GM21737 (cell line): ENCODE data around the gene SLC16A10.
"Not testable (repeated sequence)": the region's sequence is repeated elsewhere in the genome, so short reads cannot be mapped to it uniquely, and the experiment has no call there.

Source experiments
- ATAC-seq: cut with Tn5 transposase; IDR thresholded peaks from one replicate; pipeline ENCODE4 v1.9.1; 2021; ENCODE audit warnings: mild to moderate bottlenecking, moderate library complexity; ENCODE audit not compliant: unreplicated experiment

The SLC16A10 gene

DNA sequence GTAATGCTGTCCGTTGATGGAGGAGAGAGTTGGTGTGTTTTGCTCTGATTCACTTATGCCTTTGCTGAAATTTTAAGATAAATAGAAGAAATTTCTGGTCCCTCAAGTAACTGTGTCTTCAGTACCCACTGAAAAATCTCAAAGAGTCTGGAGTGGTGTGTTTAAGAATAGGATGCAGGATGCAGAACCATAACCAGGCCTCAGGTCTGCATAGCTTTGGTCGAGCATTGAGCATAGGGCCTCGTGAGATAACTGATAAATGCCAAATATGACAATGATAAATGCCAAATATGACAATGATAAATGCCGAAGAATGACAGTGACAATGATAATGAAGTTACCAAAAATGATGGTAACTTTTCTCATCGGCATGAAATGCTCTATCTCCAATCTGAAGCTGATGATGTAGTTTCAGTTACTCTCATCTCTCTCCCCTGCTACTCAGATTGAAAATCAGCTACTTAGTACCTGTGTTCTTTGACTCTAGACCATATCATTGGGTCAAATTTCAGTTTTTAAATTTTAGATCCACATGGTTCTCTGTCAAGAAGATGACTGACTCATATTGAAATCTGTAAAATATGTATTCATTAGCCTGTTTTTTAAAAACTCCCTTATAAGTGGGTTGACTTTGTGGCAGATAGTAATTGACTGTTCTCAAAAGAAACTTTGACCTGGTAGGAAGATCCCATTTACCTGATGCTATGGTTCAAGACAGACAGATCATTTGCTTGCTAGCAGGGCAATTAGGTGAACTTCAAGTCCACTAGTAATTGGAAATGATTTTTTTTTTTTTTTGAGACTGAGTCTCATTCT is 96.6 kb downstream of the SLC16A10 start:
- ATAC-seq = no peak

- ATAC-seq = no peak
Measured at GRCh38 chr6:111184827-111185532, 97.7 kb downstream of the SLC16A10 start.

DNA sequence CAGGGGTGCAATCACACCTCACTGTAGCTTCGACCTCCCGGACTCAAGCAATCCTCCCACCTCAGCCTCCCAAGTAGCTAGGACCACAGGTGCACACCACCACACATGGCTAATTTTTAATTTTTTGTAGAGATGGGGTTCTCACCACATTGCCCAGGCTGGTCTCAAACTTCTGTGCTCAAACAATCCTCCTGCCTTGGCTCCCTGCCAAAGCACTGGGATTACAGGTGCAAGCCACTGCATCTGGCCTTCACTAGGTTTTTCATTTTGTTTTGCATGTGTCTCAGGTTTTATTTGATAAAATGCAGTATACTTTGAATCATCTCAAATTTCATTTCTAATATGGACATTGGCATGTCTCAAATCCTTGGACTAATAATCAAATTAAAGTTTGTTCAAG is 98.7 kb downstream of the SLC16A10 start:
- ATAC-seq = no peak

DNA sequence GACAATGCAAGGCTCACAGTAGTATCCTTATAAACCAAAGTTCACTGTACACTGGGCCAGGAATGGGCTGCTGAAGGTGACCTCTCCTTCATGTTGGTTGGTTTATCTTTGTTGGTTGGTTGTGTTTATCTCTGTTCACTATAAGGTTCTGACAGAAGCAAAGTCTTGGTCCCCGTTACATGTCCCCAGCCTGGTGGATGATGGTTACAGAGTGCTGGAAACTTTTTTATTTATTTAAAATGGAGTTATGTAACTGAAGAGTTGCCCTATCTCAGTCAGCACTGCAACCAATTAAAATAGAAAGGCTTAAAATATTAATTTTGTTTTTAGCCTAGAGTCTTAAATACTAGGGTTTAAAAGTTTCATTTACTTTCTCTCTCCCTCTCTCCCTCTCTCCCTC is 100.6 kb downstream of the SLC16A10 start:
- no peak for ATAC-seq

DNA sequence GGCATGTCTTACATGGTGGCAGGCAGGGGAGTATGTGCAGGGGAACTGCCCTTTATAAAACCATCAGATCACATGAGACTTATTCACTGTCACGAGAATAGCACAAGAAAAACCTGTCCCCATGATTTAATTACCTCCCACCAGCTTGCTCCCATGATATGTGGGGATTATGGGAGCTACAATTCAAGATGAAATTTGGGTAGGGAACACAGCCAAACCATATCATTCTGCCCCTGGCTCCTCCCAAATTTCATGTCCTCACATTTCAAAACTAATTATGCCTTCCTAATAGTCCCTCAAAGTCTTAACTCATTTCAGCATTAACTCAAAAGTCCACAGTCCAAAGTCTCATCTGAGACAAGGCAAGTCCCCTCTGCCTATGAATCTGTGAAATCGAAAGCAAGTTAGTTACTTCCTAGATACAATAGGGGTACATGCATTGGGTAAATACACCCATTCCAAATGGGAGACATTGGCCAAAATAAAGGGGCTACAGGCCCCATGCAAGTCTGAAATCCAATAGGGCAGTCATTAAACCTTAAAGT is 102.4 kb downstream of the SLC16A10 start:
- ATAC-seq = not testable (repeated sequence)

DNA sequence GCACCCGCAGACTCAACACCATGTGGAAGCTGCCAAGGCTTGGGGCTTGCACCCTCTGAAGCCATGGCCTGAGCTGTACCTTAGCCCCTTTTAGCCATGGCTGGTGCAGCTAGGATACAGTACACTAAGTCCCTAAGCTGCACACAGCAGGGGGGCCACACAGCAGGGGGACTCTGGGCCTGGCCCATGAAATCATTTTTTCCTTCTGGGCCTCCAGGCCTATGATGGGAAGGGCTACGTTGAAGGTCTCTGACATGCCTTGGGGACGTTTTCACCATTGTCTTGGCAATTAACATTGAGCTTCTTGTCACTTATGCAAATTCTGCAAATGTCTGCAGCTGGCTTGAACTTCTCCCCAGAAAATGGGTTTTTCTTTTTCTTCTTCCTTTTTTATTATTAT is 103.3 kb downstream of the SLC16A10 start:
- ATAC-seq = no peak

DNA sequence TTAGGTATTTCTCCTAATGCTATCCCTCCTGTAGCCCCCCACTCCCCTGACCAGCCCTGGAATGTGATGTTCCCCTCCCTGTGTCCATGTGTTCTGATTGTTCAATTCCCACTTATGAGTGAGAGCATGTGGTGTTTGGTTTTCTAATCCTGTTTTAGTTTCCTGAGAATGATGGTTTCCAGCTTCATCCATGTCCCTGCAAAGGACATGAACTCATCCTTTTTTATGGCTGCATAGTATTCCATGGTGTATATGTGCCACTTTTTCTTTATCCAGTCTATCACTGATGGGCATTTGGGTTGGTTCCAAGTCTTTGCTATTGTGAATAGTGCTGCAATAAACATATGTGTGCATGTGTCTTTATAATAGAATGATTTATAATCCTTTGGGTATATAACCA is 103.8 kb downstream of the SLC16A10 start:
- ATAC-seq = not testable (repeated sequence)

DNA sequence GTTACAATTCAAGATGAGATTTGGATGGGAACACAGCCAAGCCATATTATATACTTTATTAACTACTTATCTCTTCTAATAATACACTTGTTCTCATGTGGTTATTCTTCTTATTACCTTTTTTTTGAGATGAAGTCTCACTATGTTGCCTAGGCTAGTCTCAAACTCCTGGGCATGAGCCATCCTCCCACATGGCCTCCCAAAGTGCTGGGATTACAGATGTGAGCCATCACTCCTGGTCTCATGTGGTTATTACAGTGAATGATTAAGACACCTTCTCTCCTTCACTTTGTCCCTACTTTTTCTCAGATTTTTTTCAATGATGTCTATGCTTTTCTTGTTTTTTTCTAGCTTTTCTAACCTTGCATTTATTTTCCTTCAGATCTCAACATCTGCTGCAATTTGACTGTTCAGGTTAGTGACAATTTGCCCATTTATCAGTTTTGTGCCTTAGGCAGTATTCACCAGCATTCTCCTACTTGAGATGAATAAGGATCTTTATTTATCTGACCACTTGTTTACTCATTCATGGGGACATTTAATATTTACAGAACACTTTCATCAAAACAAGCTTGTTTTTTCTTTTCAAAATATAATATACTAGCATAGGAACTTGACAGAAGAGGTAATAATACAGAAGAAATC is 105.7 kb downstream of the SLC16A10 start:
- ATAC-seq = no peak

- ATAC-seq = no peak
Measured at GRCh38 chr6:111195656-111196055, 108.4 kb downstream of the SLC16A10 start.

GRCh38 chr6:111198841-111199240 is 111.5 kb downstream of the SLC16A10 start:
- ATAC-seq = no peak

- ATAC-seq = no peak
Measured at GRCh38 chr6:111199935-111200334, 112.6 kb downstream of the SLC16A10 start.

- ATAC-seq = no peak
Measured at GRCh38 chr6:111200350-111201243, 113.3 kb downstream of the SLC16A10 start.

- no peak for ATAC-seq
Measured at GRCh38 chr6:111201244-111201554, 113.9 kb downstream of the SLC16A10 start.

DNA sequence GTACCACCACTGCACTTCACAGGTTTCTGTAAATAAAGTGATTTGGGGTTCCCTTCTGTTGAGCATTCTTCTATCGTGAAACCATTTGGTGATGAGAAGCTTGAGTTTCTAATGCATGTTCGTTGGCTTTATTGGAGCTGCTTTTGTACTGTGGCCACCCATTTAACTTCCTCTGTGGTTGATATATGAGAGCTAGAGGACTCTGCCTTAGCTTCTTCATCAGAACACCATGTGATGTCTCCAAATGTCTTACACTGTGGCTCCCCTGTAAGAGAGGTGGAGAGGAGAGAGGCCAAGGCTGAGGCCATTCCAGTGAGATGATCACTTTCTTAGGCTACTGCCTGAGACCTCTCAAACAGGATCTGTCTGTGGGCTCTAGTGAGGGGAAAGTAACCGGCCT is 114.5 kb downstream of the SLC16A10 start:
- no peak for ATAC-seq

DNA sequence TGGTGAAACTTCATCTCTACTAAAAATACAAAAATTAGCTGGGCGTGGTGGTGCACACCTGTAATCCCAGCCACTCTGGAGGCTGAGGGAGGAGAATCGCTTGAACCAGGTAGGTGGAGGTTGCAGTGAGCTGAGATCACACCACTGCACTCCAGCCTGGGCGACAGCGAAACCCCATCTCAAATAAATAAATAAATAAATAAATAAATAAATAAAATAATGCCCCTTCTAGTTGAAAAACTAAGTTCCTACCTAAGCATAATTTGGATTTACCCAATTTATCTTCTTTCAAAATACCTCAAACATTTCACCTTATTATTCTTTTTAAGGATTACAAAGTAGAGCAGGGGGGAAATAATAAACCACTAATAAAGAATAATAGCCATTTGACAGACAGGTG is 116.2 kb downstream of the SLC16A10 start:
- ATAC-seq = not testable (repeated sequence)

- no peak for ATAC-seq
Measured at GRCh38 chr6:111204305-111204704, 117.0 kb downstream of the SLC16A10 start.

DNA sequence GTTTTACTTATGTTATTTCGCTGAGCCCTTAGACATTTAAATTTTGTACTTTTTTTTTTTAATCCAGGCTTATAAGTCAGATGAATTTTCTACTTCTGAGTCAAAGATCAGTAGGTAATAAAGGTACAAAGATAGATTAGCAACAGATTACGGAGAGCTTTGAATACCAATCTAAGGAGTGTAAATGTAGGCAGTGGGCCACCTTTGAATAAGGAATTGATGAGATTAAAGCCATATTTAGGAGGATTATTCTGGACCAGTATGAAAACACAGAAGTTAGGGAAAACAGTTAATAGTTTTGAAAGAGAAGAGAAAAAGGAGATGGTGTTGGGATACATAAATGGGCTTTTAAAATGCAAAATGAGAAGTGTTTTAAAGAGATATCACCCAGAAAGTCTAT is 117.6 kb downstream of the SLC16A10 start:
- ATAC-seq = no peak

- ATAC-seq = no peak
Measured at GRCh38 chr6:111205502-111205901, 118.2 kb downstream of the SLC16A10 start.

DNA sequence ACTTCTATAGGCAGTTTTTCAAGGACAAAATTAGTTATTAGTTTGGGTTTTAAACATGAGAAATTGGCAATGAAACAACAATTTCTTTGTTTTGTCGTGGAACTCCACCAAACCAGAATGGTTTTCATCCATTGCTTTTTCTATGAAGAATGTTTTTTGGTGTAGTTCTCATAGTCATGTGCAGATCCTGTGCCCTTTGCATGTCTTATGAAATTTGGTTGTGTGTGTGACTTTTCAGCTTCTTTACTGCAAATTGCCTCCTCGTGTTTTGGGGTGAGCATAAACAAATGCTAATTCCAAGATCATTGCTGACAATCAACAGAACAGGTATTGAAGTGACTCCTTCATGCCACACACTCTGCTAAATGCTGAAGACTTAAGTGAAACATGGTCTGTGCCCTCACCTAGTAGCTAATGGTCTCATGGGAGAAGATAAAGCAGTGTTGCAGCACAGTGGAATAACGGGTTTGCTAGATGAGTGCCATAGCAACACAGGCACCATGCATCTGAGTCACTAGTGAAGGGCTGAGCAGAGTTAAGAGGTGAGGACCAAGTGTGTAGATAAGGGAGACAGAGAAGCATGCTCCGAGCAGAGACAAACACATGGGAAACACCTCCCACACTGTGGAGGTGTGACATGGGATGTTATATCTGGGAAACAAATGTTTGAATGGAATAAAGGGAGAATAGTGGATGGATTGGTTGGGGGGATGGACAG is 120.0 kb downstream of the SLC16A10 start:
- no peak for ATAC-seq

- no peak for ATAC-seq
Measured at GRCh38 chr6:111208933-111209332, 121.6 kb downstream of the SLC16A10 start.
